C4-2B (cell line): ENCODE results near the gene ARAP1.

Experiments
- ZFX ChIP-seq: fragments of 450-650 bp; IDR thresholded peaks from 2 replicates; pipeline ENCODE4 v1.6.1; 2017
- TF ChIP-seq, protein P1 (sequence below): fragments of 450-650 bp; conservative IDR thresholded peaks from 2 replicates; pipeline ENCODE4 v1.5.1; 2017; ENCODE audit warnings: mild to moderate bottlenecking

GRCh38 chr11:72738199-72739141, 13.7 kb downstream of the ARAP1 start:
- TF ChIP-seq, protein P1, sequence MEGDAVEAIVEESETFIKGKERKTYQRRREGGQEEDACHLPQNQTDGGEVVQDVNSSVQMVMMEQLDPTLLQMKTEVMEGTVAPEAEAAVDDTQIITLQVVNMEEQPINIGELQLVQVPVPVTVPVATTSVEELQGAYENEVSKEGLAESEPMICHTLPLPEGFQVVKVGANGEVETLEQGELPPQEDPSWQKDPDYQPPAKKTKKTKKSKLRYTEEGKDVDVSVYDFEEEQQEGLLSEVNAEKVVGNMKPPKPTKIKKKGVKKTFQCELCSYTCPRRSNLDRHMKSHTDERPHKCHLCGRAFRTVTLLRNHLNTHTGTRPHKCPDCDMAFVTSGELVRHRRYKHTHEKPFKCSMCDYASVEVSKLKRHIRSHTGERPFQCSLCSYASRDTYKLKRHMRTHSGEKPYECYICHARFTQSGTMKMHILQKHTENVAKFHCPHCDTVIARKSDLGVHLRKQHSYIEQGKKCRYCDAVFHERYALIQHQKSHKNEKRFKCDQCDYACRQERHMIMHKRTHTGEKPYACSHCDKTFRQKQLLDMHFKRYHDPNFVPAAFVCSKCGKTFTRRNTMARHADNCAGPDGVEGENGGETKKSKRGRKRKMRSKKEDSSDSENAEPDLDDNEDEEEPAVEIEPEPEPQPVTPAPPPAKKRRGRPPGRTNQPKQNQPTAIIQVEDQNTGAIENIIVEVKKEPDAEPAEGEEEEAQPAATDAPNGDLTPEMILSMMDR: no peak
- TF ChIP-seq ZFX: no peak
